Duodenal mucosa (tissue), 2 donors: ENCODE data around the gene SLC38A10.

Experiments used
- H3K27ac ChIP-seq: one replicate; pipeline ENCODE4 v1.7.0; 2013; ENCODE audit warnings: low read depth, low read length
- H3K27me3 ChIP-seq, 2 donors: one replicate each; pipeline ENCODE4 v1.7.0; 2013; ENCODE audit warnings: low read length in 2 of 2, control low read depth in 1 of 2; ENCODE audit not compliant: insufficient read depth in 2 of 2, control insufficient read depth in 1 of 2
- H3K36me3 ChIP-seq, 2 donors: one replicate each; pipeline ENCODE4 v1.7.0; 2013; ENCODE audit warnings: low read length in 2 of 2, control low read depth in 1 of 2; ENCODE audit not compliant: insufficient read depth in 2 of 2, control insufficient read depth in 1 of 2
- H3K4me1 ChIP-seq, 2 donors: one replicate each; pipeline ENCODE4 v1.7.0; 2013; ENCODE audit warnings: low read length in 2 of 2, control low read depth in 1 of 2; ENCODE audit not compliant: insufficient read depth in 2 of 2, control insufficient read depth in 1 of 2
- H3K4me3 ChIP-seq, 2 donors: one replicate each; pipeline ENCODE4 v1.7.0; 2013; ENCODE audit warnings: low read length in 2 of 2, low read depth in 1 of 2
- H3K9ac ChIP-seq, 2 donors: one replicate each; pipeline ENCODE4 v1.7.0; 2013; ENCODE audit warnings: low read length in 2 of 2, low read depth in 1 of 2
- H3K9me3 ChIP-seq, 2 donors: one replicate each; pipeline ENCODE4 v1.7.0; 2013; ENCODE audit warnings: low read length in 2 of 2, control low read depth in 1 of 2; ENCODE audit not compliant: control insufficient read depth in 1 of 2

Gene SLC38A10

GRCh38 chr17:81241203-81241602 is 53.9 kb downstream of the SLC38A10 start:
- no peaks in the 10 kb centered on the region for H3K9me3 ChIP-seq
- H3K9ac ChIP-seq, result no peak overlapping the region
- H3K4me3 ChIP-seq, result no peak overlapping the region
- peaks cover 7 to 8% of the 10 kb centered on the region in 2 donors for H3K36me3 ChIP-seq
- no peaks in the 10 kb centered on the region for H3K27me3 ChIP-seq
- H3K4me1 ChIP-seq, result peaks cover 22 to 24% of the 10 kb centered on the region in 2 donors
- no peak overlapping the region for H3K27ac ChIP-seq

GRCh38 chr17:81240761-81241160 is 54.3 kb downstream of the SLC38A10 start:
- Histone ChIP-seq H3K4me1 (peaks cover 22 to 24% of the 10 kb centered on the region in 2 donors), H3K27me3 (no peaks in the 10 kb centered on the region), H3K36me3 (peaks cover 4 to 7% of the 10 kb centered on the region in 2 donors), H3K9ac (no peak overlapping the region), H3K4me3 (no peak overlapping the region), H3K9me3 (no peaks in the 10 kb centered on the region), H3K27ac (no peak overlapping the region)

GRCh38 chr17:81239714-81240555 is 55.2 kb downstream of the SLC38A10 start:
- peak overlapping the region; percentile 73 to 82 for H3K4me3 ChIP-seq
- H3K27ac ChIP-seq, result no peak overlapping the region
- H3K27me3 ChIP-seq, result no peaks in the 10 kb centered on the region
- H3K9ac ChIP-seq, result peak overlapping the region; percentile 66 to 70
- H3K4me1 ChIP-seq, result peaks cover 22 to 24% of the 10 kb centered on the region in 2 donors
- no peaks in the 10 kb centered on the region for H3K9me3 ChIP-seq
- H3K36me3 ChIP-seq, result peaks cover 0 to 1% of the 10 kb centered on the region in 2 donors

- H3K27ac ChIP-seq, result no peak within 1 kb of the TSS
- no peaks in the 10 kb centered on the region for H3K27me3 ChIP-seq
- H3K9me3 ChIP-seq, result no peaks in the 10 kb centered on the region
- H3K9ac ChIP-seq, result peak within 1 kb of the TSS; percentile 74 to 76
- H3K4me1 ChIP-seq, result peaks cover 22 to 24% of the 10 kb centered on the region in 2 donors
- peak within 1 kb of the TSS; percentile 82 to 94 for H3K4me3 ChIP-seq
- H3K36me3 ChIP-seq, result no peaks in the 10 kb centered on the region
Observed at GRCh38 chr17:81238815-81239713, 56.0 kb downstream of the SLC38A10 start, which contains the start of the genes NDUFAF8 and TEPSIN. Gene NDUFAF8, plus strand, starts transcription at chr17:81239318. Its CDS starts 46 bp downstream, at chr17:81239364. Gene TEPSIN, minus strand, starts transcription at chr17:81239055. Its CDS starts 22 bp downstream, at chr17:81239033.

DNA sequence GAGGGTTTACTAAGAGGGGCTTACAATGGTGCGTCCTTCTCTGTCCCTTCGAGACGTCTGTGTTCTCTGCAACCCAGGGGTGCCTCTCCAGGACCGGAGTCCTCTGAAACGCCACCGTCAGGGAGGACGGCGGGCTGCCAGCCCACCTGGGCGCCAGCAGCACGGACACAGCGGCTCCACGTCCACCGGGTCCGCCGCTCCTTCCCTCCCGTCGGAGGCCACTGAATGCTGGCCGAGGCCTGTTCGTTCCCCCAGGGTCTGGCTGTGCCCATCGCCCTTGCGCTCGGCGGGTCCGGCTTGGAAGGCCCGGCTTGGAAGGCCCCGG is 56.7 kb downstream of the SLC38A10 start:
- Histone ChIP-seq H3K9me3 (no peaks in the 10 kb centered on the region), H3K27me3 (no peaks in the 10 kb centered on the region), H3K9ac (peak overlapping the region; percentile 74 to 76), H3K36me3 (peaks cover 0 to 1% of the 10 kb centered on the region in 2 donors), H3K27ac (no peak overlapping the region), H3K4me3 (peak overlapping the region; percentile 82 to 94), H3K4me1 (peaks cover 22 to 24% of the 10 kb centered on the region in 2 donors)

GRCh38 chr17:81237591-81238489 is 57.3 kb downstream of the SLC38A10 start:
- H3K27ac ChIP-seq, result no peak overlapping the region
- H3K4me3 ChIP-seq, result peak overlapping the region; percentile 82 to 94
- H3K9ac ChIP-seq, result peak overlapping the region; percentile 74 to 76
- H3K9me3 ChIP-seq, result no peaks in the 10 kb centered on the region
- no peaks in the 10 kb centered on the region for H3K27me3 ChIP-seq
- peaks cover 22 to 24% of the 10 kb centered on the region in 2 donors for H3K4me1 ChIP-seq
- H3K36me3 ChIP-seq, result peaks cover 0 to 7% of the 10 kb centered on the region in 2 donors

- no peak overlapping the region for H3K4me3 ChIP-seq
- peaks cover 22 to 24% of the 10 kb centered on the region in 2 donors for H3K4me1 ChIP-seq
Observed at GRCh38 chr17:81236784-81237183, 58.3 kb downstream of the SLC38A10 start.

DNA sequence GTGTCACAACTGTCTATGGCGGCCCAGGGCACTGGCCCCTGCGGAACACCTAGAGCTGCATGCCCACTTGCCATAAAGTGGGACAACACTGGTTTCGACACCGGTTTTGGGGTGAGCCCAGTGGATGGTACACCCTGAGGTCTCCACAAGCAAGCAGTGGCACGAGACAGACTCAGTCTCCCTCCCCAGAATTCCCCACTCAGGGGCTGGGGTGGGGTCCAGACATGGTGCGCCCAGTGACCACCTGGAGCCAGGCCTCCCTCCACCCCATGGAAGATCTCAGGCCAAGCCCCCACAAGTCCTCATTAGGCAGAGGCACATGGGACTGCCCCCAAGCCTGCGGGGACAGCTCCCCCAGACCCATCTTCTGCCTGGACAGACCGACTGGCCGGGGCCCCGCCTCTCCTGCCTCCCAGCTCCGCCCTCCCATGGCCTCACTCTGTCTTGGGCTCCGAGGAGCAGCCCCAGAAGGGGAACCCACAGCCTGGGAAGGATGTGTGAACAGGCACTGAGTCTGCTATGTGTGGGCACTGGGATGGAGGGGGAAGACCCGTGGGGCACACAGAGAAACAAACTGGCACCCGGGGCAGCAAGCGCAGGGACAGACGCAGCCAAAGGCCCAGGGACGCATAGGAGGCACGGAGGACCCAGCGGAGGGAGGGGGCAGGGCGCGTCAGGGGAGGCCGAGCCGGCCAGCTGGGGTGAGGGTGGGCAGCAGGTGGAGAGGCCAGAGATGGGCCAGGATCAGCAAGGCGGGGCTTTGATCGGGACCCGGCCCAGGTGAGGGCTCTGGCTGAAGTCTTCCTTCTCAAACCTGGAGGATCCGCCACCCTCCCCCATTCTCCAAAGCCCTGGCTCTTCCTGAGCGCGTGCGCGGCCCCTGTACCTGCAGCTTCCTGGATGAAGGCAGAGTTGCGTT is 59.0 kb downstream of the SLC38A10 start:
- Histone ChIP-seq H3K36me3 (peaks cover 2 to 22% of the 10 kb centered on the region in 2 donors), H3K4me1 (peaks cover 22 to 24% of the 10 kb centered on the region in 2 donors), H3K9ac (no peak overlapping the region), H3K27me3 (no peaks in the 10 kb centered on the region), H3K9me3 (no peaks in the 10 kb centered on the region), H3K27ac (no peak overlapping the region), H3K4me3 (no peak overlapping the region)

More at GRCh38 chr17:81236784-81237183, 58.3 kb downstream of the SLC38A10 start:
- no peaks in the 10 kb centered on the region for H3K27me3 ChIP-seq
- no peak overlapping the region for H3K9ac ChIP-seq
- H3K27ac ChIP-seq, result no peak overlapping the region
- H3K9me3 ChIP-seq, result no peaks in the 10 kb centered on the region
- H3K36me3 ChIP-seq, result peaks cover 0 to 15% of the 10 kb centered on the region in 2 donors
